Small intestine (tissue), 7 donors: ENCODE measurements around the gene TMPRSS13. TPM values are rescaled to one million over a fixed set of nuclear protein-coding genes. Genes with fewer than 3 reads are reported as not detected.

ENCODE experiments used
- DNase-seq, 2 donors: peaks; one replicate each; pipeline versions ENCODE4 v3.0.0 to v3.0.0-alpha.2; 2013
- FAIRE-seq: peaks from 2 replicates; lab custom pipeline; 2012; peaks lifted over from hg19 to GRCh38; lab: Jason Lieb, UNC
- H3K27ac ChIP-seq, 3 donors: one replicate each; pipeline ENCODE4 v1.5.1; 2013; ENCODE audit warnings: low read length in 2 of 3, mild to moderate bottlenecking in 2 of 3, control low read depth in 1 of 3, inconsistent platforms in 1 of 3, low read depth in 1 of 3, moderate library complexity in 1 of 3
- H3K27me3 ChIP-seq, 3 donors: one replicate each; pipeline ENCODE4 v1.6.1; 2013; ENCODE audit warnings: low read length in 3 of 3, inconsistent platforms in 1 of 3; ENCODE audit not compliant: control insufficient read depth in 3 of 3, insufficient read depth in 3 of 3
- H3K36me3 ChIP-seq, 3 donors: one replicate each; pipeline ENCODE4 v1.6.1; 2013; ENCODE audit warnings: low read length in 3 of 3, inconsistent platforms in 1 of 3, low read depth in 1 of 3, mild to moderate bottlenecking in 1 of 3, moderate library complexity in 1 of 3; ENCODE audit not compliant: control insufficient read depth in 3 of 3, insufficient read depth in 2 of 3
- H3K4me1 ChIP-seq, 3 donors: one replicate each; pipeline ENCODE4 v1.6.1; 2013; ENCODE audit warnings: low read length in 2 of 3, inconsistent platforms in 1 of 3, low read depth in 1 of 3, mild to moderate bottlenecking in 1 of 3, moderate library complexity in 1 of 3; ENCODE audit not compliant: control insufficient read depth in 3 of 3, insufficient read depth in 2 of 3
- H3K4me3 ChIP-seq, 3 donors: one replicate each; pipeline ENCODE4 v1.5.1; 2013; ENCODE audit warnings: low read length in 3 of 3, control low read depth in 1 of 3, inconsistent platforms in 1 of 3, low read depth in 1 of 3, mild to moderate bottlenecking in 1 of 3, moderate library complexity in 1 of 3
- H3K9me3 ChIP-seq, 2 donors: one replicate each; pipeline ENCODE4 v1.6.1; 2013; ENCODE audit warnings: low read depth in 1 of 2, low read length in 1 of 2; ENCODE audit not compliant: control insufficient read depth in 2 of 2, insufficient read depth in 1 of 2
- WGBS, 3 donors: extraction: QIAGEN DNeasy Blood & Tissue Kit; methylation state at CpG; one replicate each; pipeline ENCODE4 v1.1.7; 2013; 5-methylcytosine and 5-hydroxymethylcytosine counted together
- polyA plus RNA-seq, 4 donors: library from polyadenylated mRNA; stranded (reverse) in 3 of 4; unstranded in 1 of 4; fragments of 200-250 nt in 3 of 4; fragments of 120-200 nt in 1 of 4; gene quantifications; one replicate each; pipeline versions ENCODE4 v1.2.1 to v1.2.3, GENCODE V29; 2013
- donor health status: healthy with polysubstance abuse.
- donor health status: control.
- donor health status: control.
- donor health status: Bipolar disorder and iron deficiency.
- donor health status: healthy.

Gene TMPRSS13
- polyA plus RNA-seq, 4 donors = 0.18 to 6.8 TPM; not detected in 2

GRCh38 chr11:117861151-117862018 is 67.8 kb downstream of the TMPRSS13 start:
- peak overlapping the region in 2 of 3 donors; percentile 70 to 74 for H3K27ac ChIP-seq
- H3K9me3 ChIP-seq = no peaks in the 10 kb centered on the region
- 49 to 66% (median 63%) methylated on average over 13 of the region's 13 CpGs for WGBS, 3 donors
- DNase-seq = no peak
- no peak for FAIRE-seq
- H3K4me3 ChIP-seq = no peak overlapping the region
- H3K4me1 ChIP-seq = peaks cover 0 to 18% (median 0%) of the 10 kb centered on the region in 3 donors
- H3K27me3 ChIP-seq = peaks cover 0 to under 1% (median 0%) of the 10 kb centered on the region in 3 donors
- peaks cover 0 to 6% (median 0%) of the 10 kb centered on the region in 3 donors for H3K36me3 ChIP-seq

GRCh38 chr11:117860139-117860538 is 69.1 kb downstream of the TMPRSS13 start:
- Histone ChIP-seq H3K36me3 (peaks cover 0 to 6% (median 0%) of the 10 kb centered on the region in 3 donors), H3K27ac (no peak overlapping the region), H3K9me3 (no peaks in the 10 kb centered on the region), H3K4me3 (no peak overlapping the region), H3K27me3 (no peaks in the 10 kb centered on the region), H3K4me1 (peaks cover 0 to 18% (median 0%) of the 10 kb centered on the region in 3 donors)
- DNase-seq (no peak), FAIRE-seq (no peak)
- WGBS, 3 donors = 75 to 82% (median 79%) methylated on average over 6 of the region's 6 CpGs

DNA sequence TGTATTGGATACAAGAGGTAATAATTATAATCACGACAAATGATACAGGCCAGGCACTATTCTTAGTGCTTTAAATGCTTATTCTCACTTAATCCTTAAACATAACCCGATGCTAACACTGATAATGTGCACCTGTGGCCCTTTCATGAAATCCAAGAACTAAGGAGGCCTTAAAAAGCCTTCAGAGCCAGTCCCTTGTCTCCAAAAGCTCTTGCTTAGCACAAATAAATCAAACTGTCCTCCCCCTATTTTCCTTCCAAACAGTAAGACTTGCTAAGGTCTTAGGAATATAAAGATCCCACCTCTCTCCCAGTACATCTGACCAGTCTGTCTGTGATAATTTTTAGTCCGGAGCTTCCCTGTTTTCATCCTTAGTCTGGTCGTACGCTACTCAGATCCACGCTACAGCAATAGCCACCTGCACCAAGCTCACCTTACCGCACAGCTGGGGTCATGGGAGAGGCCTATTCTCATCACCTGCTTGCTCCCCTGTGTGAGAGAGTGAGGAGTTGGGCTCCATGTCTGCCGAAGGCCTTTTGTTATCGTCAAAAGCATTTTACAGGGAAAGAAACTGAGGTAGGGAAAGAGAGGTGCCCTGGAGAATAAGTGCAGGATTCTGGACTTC is 69.6 kb downstream of the TMPRSS13 start:
- Histone ChIP-seq H3K4me1 (peaks cover 0 to 18% (median 0%) of the 10 kb centered on the region in 3 donors), H3K27me3 (no peaks in the 10 kb centered on the region), H3K9me3 (no peaks in the 10 kb centered on the region), H3K27ac (no peak overlapping the region), H3K4me3 (no peak overlapping the region), H3K36me3 (peaks cover 0 to 6% (median 0%) of the 10 kb centered on the region in 3 donors)
- DNase-seq = no peak
- no peak for FAIRE-seq
- 79 to 85% (median 79%) methylated on average over 9 of the region's 9 CpGs for WGBS, 3 donors

DNA sequence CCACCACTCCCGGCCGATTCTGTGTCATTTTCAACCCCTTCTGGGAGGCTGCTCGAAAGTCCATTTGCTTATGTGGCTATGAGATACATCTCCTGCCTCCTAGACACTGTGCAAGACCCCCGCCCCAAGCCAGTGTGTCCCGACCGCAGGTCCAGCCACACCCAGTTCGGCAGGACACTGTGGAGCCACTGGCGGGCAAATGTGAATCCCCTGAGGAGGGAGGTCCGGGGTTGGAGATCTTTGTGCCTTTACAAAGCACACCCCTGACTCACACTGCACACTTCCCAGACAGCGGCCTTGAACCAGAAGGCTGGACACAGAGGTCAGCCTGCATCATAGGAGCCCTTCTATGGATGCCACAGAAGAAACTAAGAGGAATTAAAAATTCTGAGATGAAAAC is 70.1 kb downstream of the TMPRSS13 start:
- FAIRE-seq (no peak), DNase-seq (no peak)
- Histone ChIP-seq H3K27me3 (no peaks in the 10 kb centered on the region), H3K4me1 (peaks cover 0 to 18% (median 0%) of the 10 kb centered on the region in 3 donors), H3K36me3 (peaks cover 0 to 6% (median 0%) of the 10 kb centered on the region in 3 donors), H3K4me3 (no peak overlapping the region), H3K9me3 (no peaks in the 10 kb centered on the region), H3K27ac (no peak overlapping the region)
- WGBS, 3 donors = 75 to 86% (median 76%) methylated on average over 10 of the region's 10 CpGs

GRCh38 chr11:117857734-117858414 is 71.3 kb downstream of the TMPRSS13 start:
- DNase-seq (no peak), FAIRE-seq (no peak)
- Histone ChIP-seq H3K4me1 (peaks cover 0 to 18% (median 0%) of the 10 kb centered on the region in 3 donors), H3K27ac (no peak overlapping the region), H3K9me3 (peaks cover 0 to 6% of the 10 kb centered on the region in 2 donors), H3K4me3 (no peak overlapping the region), H3K36me3 (peaks cover 0 to 6% (median 0%) of the 10 kb centered on the region in 3 donors), H3K27me3 (peaks cover 0 to 1% (median 0%) of the 10 kb centered on the region in 3 donors)
- WGBS, 3 donors = 66 to 75% (median 67%) methylated on average over 11 of the region's 11 CpGs

DNA sequence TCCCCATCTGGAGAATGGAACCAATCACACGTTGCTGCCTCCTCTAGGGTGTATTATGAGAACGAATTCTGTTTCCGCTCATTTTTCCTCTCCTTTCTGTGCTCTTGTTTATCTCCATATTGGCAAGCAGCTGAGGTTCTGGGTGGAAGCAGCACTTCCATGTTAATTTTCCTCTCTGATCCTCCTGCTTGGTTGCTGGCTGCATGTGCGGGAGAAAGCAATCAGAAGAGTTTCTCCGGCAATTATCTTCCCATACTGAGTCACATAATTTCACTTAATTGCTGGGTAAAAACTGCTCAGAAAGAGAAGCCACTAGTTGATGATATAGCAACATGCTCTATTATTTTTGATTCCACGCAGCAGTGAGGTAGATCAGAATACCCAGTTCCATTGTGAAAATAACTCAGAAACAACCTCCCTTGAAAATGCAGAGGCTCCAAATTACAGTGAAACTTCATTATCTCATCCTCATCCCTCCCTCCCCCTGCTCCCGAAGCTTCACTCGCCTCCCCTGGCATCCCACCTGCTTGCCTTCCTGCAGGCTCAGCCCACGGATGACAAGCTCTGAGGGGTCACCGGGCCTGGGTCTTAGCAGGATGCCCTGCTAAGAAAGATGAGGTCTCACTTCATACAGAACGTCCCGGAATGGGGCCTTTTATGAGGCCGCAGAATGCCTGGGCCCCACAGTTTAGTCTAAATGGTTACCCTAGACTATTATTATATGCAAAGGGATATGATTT is 73.1 kb downstream of the TMPRSS13 start:
- FAIRE-seq (no peak), DNase-seq (no peak)
- Histone ChIP-seq H3K27me3 (peaks cover 0 to 3% (median 1%) of the 10 kb centered on the region in 3 donors), H3K36me3 (peaks cover 0 to 4% (median 0%) of the 10 kb centered on the region in 3 donors), H3K4me1 (peaks cover 0 to 5% (median 0%) of the 10 kb centered on the region in 3 donors), H3K9me3 (peaks cover 0 to 6% of the 10 kb centered on the region in 2 donors), H3K27ac (no peak overlapping the region), H3K4me3 (no peak overlapping the region)
- 85 to 91% (median 88%) methylated on average over 13 of the region's 13 CpGs for WGBS, 3 donors

DNA sequence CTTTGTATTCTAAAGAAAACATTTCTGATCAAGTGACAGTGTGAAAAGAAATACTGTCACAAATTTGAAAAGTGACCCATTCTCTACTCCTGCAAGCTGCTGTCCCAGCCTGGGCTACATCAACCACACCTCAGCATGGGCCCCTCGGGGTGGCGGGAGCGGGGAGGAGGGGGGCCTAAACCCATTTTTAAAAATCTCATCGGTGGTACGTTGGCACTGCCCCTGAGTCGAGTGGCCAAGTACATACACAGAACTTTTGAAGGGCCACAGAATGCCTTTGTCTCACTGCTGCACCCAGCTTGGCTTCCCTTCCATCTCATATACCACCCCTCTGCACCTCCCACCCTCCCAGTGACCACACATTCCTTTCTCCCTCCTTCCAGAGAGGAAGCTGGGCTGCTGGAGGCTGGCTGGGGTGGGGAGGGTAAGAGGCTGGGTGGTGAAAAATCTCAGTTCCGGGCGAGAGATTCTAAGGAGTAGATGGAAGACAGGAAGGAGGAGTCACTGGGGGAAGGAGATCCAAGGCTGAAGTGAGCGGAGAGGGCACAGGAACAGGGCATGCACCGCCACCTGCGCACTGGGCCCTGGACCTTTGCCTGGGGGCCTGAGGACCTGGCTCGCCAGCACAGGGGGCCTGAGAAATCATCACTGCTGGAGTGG is 73.9 kb downstream of the TMPRSS13 start:
- 71 to 91% (median 91%) methylated on average over 12 of the region's 12 CpGs for WGBS, 3 donors
- Histone ChIP-seq H3K4me1 (peaks cover 0 to 5% (median 0%) of the 10 kb centered on the region in 3 donors), H3K27me3 (peaks cover 0 to 4% (median 1%) of the 10 kb centered on the region in 3 donors), H3K4me3 (no peak overlapping the region), H3K36me3 (peaks cover 0 to 2% (median 0%) of the 10 kb centered on the region in 3 donors), H3K9me3 (peaks cover 0 to 6% of the 10 kb centered on the region in 2 donors), H3K27ac (no peak overlapping the region)
- FAIRE-seq (no peak), DNase-seq (no peak)
